H1 (cell line): ENCODE data around the gene DTWD2.

ENCODE experiments used
- CTCF ChIP-seq, 3 experiments: IDR thresholded peaks; 1 replicate in 2 of 3; 2 replicates in 1 of 3; pipeline versions ENCODE4 v1.5.1 to v1.6.1; 2011; ENCODE audit warnings: low read length in 3 of 3, mild to moderate bottlenecking in 3 of 3, inconsistent platforms in 2 of 3, low read depth in 1 of 3, moderate library complexity in 1 of 3; ENCODE audit not compliant: insufficient read depth in 1 of 3; ENCODE audit errors: control extremely low read depth in 1 of 3
- EZH2 ChIP-seq: fragments of 200-600 bp; sonication (generic); IDR thresholded peaks from 2 replicates; pipeline ENCODE4 v1.7.1; 2012; ENCODE audit warnings: low read depth, mild to moderate bottlenecking, moderate library complexity, low read length, inconsistent platforms; ENCODE audit not compliant: severe bottlenecking
- POLR2AphosphoS5 ChIP-seq: IDR thresholded peaks from 2 replicates; pipeline ENCODE4 v1.6.1; 2011; ENCODE audit warnings: low read depth, low read length
- YY1 ChIP-seq: IDR thresholded peaks from 2 replicates; pipeline ENCODE4 v1.6.1; 2011; ENCODE audit warnings: low read depth, mild to moderate bottlenecking, low read length

- TF ChIP-seq POLR2AphosphoS5 (no peak), CTCF (IDR thresholded peaks at IDR 0.05; ENCODE audit: control extremely low read depth in 1 of 3, insufficient read depth in 1 of 3, low read depth in 1 of 3, low read length in 3 of 3) (no peak), EZH2 (no peak), YY1 (no peak)
These were observed 181.8 kb downstream of the DTWD2 start for GRCh38 chr5:118806571-118806970.
